Activated T-helper 1 cell treated with anti-CD3 and anti-CD28 coated beads, Interleukin-12 subunit alpha, Interleukin-12 subunit beta, Interleukin-2, Interleukin-4 antibody, amounts not matched to agents 30 ng/mL and 10 ng/mL and 1 ng/mL, durations not matched to agents 14 hours and 24 hours and 36 hours (primary cell): ENCODE measurements around the gene KIF25. TPM values are rescaled to one million over a fixed set of nuclear protein-coding genes. Genes with fewer than 3 reads are reported as not detected.

Source experiments
- DNase-seq: peaks from one replicate; pipeline ENCODE4 v3.0.0; 2021; ENCODE audit warnings: low spot score
- H3K27ac Mint-ChIP-seq: one replicate; pipeline ENCODE4 v1.8.0; 2021; ENCODE audit warnings: mild to moderate bottlenecking, mixed read lengths
- H3K27me3 Mint-ChIP-seq: one replicate; pipeline ENCODE4 v1.8.0; 2022; ENCODE audit warnings: mild to moderate bottlenecking, moderate library complexity, mixed read lengths; ENCODE audit not compliant: insufficient read depth
- H3K36me3 Mint-ChIP-seq: one replicate; pipeline ENCODE4 v1.8.0; 2021; ENCODE audit warnings: low read depth, mixed read lengths
- H3K4me1 Mint-ChIP-seq: one replicate; pipeline ENCODE4 v1.8.0; 2021; ENCODE audit warnings: low read depth, mixed read lengths
- H3K4me3 Mint-ChIP-seq: one replicate; pipeline ENCODE4 v1.8.0; 2021; ENCODE audit warnings: mild to moderate bottlenecking, moderate library complexity, mixed read lengths
- H3K9me3 Mint-ChIP-seq: one replicate; pipeline ENCODE4 v1.8.0; 2021; ENCODE audit warnings: mixed read lengths
- intact Hi-C: fragments of 100-400 bp; cut with micrococcal nuclease; formaldehyde crosslinking; loops from one replicate; pipeline ENCODE4 v1.15.1; 2024
- total RNA-seq: library from RNA; stranded (reverse); gene quantifications from 2 replicates; pipeline ENCODE4 v1.2.3, GENCODE V29; 2022

The KIF25 gene
- total RNA-seq, 1 donor from 2014 or later, result not detected

DNA sequence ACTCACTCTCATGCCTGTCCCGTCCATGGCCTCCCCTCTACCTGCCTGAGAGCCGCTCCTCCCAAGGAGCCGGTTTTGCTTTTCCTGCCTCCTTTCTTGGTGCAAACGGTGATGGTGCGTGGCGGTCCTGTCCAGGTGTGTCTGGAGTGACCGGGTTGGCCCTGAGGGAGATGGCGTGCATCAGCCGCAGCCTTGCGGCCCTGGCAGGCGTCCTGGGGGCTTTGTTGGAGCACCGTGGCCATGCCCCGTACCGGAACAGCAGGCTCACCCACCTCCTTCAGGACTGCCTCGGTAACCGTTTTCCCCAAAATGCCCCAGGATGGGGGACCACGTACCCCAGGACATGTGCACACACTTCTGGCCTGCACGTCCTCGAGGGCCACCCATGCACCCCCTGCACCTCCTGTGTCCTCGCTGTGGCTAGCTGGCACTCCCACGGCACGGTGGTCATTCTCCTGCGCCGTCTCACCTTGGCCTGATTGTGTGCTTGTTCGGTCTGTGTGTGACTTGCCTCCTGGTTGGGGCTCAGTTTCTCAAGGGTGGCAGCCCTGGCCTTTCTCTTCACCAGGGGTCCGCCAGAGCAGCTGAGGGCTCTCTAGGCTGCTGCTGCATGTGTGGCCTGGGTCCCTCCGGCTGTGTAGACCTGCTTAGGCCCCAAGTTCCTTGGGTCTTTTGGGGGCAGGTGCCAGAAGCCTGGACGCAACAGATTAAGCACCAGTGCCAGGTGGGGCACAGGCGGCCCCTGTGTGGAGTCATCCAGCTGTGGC lies 45.1 kb downstream of the KIF25 start:
- intact Hi-C loops, result no loop called here
- no peaks in the 10 kb centered on the region for H3K27me3 Mint-ChIP-seq
- H3K9me3 Mint-ChIP-seq, result peaks cover 15% of the 10 kb centered on the region
- H3K4me3 Mint-ChIP-seq, result no peak overlapping the region
- no peaks in the 10 kb centered on the region for H3K4me1 Mint-ChIP-seq
- no peak for DNase-seq
- H3K27ac Mint-ChIP-seq, result no peak overlapping the region
- H3K36me3 Mint-ChIP-seq, result no peaks in the 10 kb centered on the region

DNA sequence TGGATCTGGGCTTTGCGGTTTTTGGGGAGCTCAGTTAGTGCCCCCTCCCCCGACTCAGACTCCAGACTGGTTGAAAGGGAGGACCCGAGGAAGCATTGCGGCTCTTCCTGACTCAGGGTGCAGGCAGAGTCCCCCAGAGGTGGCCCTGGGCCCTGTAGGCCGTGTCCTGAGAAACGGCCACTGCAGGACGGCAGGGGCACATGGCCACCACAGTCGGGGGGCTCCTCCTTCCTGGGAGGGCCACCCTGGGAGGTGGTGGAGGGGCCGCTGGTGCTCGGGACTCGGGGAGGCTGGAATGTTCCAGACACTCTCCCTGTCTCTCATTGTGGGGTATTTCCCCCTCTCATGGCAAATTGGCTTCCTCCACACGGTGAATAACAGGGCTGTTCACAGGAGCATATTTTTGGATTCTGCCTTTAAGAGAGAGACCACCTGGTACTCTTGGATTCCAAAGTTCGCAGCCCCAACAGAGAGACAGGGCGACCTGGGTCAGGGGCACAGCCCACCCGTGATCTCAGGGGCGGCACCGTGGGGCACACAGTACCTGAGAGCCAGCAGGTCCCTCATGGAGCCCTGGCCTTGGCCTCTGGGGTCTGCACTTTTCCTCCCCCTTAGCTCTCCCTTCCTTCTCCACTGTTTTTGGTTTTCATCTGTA lies 45.8 kb downstream of the KIF25 start:
- H3K27ac Mint-ChIP-seq, result no peak overlapping the region
- H3K36me3 Mint-ChIP-seq, result no peaks in the 10 kb centered on the region
- no peak overlapping the region for H3K4me3 Mint-ChIP-seq
- DNase-seq, result no peak
- H3K27me3 Mint-ChIP-seq, result no peaks in the 10 kb centered on the region
- H3K9me3 Mint-ChIP-seq, result peaks cover 14% of the 10 kb centered on the region
- intact Hi-C loops, result no loop called here
- no peaks in the 10 kb centered on the region for H3K4me1 Mint-ChIP-seq

DNA sequence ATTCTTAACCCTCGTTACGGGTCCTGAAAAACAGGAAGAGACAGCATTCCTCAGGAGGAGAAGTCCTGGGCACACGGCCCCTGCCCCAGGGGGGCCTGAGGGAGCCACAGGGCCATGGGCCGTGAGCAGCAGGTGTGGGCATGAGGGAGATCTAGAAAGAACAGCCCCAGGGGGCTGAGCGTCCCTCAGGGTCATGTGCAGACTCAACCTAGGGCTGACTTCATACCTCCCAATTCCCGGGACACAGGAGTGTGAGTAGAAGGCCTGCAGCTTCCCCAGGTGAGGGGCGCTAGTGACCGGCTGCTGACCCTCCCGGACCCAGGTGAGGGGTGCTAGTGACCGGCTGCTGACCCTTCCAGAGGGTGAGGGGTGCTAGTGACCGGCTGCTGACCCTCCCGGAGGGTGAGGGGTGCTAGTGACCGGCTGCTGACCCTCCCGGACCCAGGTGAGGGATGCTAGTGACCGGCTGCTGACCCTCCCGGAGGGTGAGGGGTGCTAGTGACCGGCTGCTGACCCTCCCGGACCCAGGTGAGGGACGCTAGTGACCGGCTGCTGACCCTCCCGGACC lies 46.5 kb downstream of the KIF25 start:
- H3K36me3 Mint-ChIP-seq, result no peaks in the 10 kb centered on the region
- DNase-seq, result no peak
- intact Hi-C loops, result no loop called here
- H3K4me3 Mint-ChIP-seq, result no peak overlapping the region
- peaks cover 9% of the 10 kb centered on the region for H3K9me3 Mint-ChIP-seq
- H3K4me1 Mint-ChIP-seq, result no peaks in the 10 kb centered on the region
- H3K27ac Mint-ChIP-seq, result no peak overlapping the region
- no peaks in the 10 kb centered on the region for H3K27me3 Mint-ChIP-seq

DNA sequence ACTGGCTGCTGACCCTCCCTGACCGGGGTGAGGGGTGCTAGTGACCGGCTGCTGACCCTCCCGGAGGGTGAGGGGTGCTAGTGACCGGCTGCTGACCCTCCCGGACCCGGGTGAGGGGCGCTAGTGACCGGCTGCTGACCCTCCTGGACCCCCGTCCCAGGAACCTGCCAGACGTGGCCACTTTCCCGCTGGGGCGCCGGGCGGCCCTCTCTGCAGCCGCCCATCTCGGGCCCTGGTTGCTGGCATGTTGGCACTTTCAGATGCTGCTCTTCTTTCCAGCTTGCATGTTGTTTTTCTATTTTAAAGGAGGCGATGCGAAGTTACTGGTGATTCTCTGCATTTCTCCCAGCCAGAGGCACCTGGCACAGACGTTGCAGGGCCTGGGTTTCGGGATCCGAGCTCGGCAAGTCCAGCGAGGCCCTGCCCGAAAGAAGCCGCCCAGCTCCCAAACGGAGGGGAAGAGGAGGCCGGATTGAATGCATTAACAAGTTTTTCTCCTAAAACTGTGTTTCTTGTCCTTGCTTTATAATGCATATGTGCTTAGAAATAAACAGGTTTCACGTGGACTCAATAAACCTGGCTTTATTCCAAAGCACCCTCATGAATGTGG lies 47.2 kb downstream of the KIF25 start:
- Mint-ChIP-seq H3K36me3 (no peaks in the 10 kb centered on the region), H3K9me3 (peaks cover 4% of the 10 kb centered on the region), H3K27ac (no peak overlapping the region), H3K4me3 (no peak overlapping the region), H3K27me3 (no peaks in the 10 kb centered on the region), H3K4me1 (no peaks in the 10 kb centered on the region)
- intact Hi-C loops, result no loop called here
- DNase-seq, result no peak

DNA sequence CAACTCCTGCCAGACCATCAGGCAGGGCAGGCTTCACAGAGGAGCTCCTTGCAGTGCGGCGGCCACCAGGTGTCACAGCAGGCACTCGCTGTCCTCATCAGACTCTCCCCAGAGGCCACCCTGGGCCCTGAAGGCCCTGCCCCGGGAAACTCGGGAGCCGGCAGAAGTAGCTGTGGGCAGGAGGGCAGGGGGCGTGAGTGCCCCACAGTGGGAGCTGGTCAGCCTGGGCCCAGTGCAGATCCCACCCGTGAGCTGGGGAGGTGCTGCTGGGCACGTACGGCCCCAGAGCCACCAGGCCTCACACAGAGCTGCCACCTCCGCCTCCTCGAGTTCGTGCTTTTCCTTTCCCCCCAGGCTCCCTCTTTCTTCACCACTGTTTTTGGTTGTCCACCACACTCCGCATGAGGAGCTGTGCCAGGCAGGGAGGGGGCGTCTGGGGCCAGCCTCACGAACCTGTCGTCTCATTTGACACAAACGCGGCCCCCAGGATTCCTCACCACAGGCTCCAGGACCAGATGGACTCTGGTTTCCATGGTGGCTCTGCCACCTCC lies 47.7 kb downstream of the KIF25 start:
- intact Hi-C loops, result no loop called here
- no peaks in the 10 kb centered on the region for H3K4me1 Mint-ChIP-seq
- no peak overlapping the region for H3K4me3 Mint-ChIP-seq
- no peaks in the 10 kb centered on the region for H3K9me3 Mint-ChIP-seq
- H3K36me3 Mint-ChIP-seq, result no peaks in the 10 kb centered on the region
- H3K27me3 Mint-ChIP-seq, result no peaks in the 10 kb centered on the region
- H3K27ac Mint-ChIP-seq, result no peak overlapping the region
- no peak for DNase-seq

DNA sequence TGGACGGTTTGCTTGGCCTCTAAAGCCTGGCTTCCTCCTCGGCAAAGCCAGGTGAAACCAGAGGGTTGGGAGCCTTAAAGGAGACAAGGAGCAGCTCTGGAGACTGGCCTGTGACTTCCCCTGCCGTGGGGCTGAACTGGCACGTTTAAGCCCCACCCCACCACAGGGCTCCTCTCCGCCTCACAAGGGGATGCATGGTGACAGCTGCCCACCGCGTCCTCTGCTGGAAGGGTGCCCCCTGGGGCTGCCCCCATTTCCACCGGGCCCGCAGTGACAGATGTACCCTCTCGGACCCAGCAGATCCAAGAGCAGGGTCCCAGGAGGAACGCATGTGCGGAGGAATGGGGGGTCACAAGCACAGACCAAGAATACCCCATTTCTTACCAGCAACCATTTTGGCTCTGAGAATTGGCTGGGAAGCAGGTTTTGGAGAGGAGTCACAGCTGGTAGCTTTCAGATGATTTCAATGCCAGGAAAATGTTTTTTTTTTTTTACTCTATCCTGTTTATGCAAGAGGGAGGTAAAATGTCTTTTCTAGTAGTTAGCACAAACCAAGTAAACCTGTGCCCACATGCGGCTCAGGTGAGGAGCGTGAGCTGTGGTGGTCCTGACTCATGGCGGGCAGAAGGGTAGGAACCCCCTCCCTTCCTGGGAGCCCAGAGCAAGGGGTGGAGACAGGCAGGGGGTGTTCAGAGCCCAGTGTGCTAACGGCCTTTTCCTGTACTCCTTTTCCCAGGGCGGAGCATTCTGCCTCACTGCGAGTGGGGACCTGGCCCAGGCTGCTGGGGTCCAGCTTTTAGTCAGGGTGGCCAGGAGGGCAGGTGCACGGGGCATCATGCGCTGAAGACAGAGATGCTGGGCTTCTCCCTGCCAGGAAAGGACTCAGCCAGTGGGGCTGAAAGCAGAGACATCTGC lies 48.5 kb downstream of the KIF25 start:
- Mint-ChIP-seq H3K9me3 (no peaks in the 10 kb centered on the region), H3K27ac (no peak overlapping the region), H3K4me1 (no peaks in the 10 kb centered on the region), H3K4me3 (no peak overlapping the region), H3K27me3 (no peaks in the 10 kb centered on the region), H3K36me3 (no peaks in the 10 kb centered on the region)
- no peak for DNase-seq
- intact Hi-C loops, result no loop called here

DNA sequence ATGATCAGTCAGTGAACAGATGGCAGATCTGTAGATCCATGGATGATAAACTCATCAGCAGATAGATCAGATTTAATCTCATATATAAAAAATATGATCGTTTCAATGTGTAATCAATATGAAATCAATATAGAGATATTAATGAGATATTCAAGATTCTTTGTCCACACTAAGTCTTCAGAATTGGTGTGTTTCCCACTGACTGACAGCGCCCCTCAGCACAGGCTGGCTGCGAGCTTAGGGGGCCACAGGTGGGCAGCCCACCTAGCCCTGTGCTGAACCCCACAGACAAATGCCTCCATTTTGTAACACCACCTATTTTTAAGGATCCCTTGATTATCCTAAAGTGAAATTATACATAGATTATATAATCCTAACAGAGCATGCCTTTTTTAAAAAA lies 49.2 kb downstream of the KIF25 start:
- H3K4me1 Mint-ChIP-seq, result no peaks in the 10 kb centered on the region
- no peaks in the 10 kb centered on the region for H3K9me3 Mint-ChIP-seq
- no peak overlapping the region for H3K27ac Mint-ChIP-seq
- intact Hi-C loops, result no loop called here
- no peaks in the 10 kb centered on the region for H3K27me3 Mint-ChIP-seq
- H3K36me3 Mint-ChIP-seq, result no peaks in the 10 kb centered on the region
- DNase-seq, result no peak
- no peak overlapping the region for H3K4me3 Mint-ChIP-seq

DNA sequence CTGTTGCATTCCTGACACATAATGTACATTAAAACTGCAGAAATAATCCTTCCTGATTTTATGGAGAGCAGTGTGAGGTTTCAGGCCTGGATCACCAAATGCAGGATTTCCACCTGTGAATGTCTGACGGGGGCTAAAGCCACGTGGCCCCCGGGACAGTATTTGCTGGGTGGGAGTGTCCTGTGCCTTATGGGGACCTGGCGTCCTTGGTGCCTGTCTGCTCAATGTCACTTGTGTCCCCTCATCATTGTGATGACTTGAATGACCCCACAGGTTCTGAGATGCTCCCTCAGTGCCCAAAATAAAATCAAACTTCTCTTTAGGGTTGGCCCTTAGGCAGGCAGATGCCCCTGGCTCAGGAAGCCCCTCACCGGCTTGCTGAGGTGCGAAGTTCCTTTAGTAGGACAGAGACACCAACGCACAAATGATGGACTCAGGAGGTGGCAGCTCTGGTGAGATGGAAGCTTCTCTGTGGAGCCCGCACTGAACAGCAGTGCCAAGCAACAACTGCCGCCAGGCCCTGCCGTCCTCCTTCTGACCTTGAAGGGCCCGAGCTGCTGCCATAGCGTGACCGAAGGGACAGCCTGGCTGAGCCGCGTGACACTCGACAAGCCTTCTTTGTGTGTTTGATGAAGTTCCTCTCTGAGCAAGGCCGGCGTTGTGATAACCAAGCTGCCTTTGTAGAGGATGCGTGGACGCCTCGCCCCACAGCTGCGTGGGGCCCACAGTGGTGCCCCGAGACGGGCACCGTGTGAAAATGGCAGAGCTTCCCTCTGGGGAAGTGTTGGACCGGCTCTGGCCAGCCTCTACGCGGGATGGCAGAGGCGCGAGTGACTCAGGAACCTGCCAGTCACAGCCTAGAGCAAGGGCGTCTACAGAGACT lies 50.6 kb downstream of the KIF25 start:
- Mint-ChIP-seq H3K9me3 (no peaks in the 10 kb centered on the region), H3K27ac (no peak overlapping the region), H3K4me1 (no peaks in the 10 kb centered on the region), H3K36me3 (no peaks in the 10 kb centered on the region), H3K4me3 (no peak overlapping the region), H3K27me3 (no peaks in the 10 kb centered on the region)
- intact Hi-C loops, result no loop called here
- DNase-seq, result no peak

DNA sequence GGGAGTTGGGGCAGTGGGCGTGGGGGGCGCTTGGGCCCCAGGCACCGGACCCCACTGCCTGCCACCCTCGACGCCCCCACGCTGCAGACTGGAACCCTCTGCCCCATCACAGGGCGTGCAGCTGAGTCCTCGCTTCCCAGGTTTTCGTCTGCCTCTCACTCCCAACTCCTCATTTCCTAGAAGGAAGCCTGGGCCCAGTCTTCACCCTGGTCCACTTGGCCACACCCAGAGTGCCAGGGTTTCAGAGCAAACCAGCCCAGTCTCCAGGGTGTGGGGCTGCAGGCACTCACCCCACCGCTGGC lies 51.2 kb downstream of the KIF25 start:
- H3K4me1 Mint-ChIP-seq, result no peaks in the 10 kb centered on the region
- H3K36me3 Mint-ChIP-seq, result no peaks in the 10 kb centered on the region
- H3K4me3 Mint-ChIP-seq, result no peak overlapping the region
- no peak for DNase-seq
- H3K27me3 Mint-ChIP-seq, result no peaks in the 10 kb centered on the region
- H3K27ac Mint-ChIP-seq, result no peak overlapping the region
- H3K9me3 Mint-ChIP-seq, result no peaks in the 10 kb centered on the region
- intact Hi-C loops, result no loop called here

DNA sequence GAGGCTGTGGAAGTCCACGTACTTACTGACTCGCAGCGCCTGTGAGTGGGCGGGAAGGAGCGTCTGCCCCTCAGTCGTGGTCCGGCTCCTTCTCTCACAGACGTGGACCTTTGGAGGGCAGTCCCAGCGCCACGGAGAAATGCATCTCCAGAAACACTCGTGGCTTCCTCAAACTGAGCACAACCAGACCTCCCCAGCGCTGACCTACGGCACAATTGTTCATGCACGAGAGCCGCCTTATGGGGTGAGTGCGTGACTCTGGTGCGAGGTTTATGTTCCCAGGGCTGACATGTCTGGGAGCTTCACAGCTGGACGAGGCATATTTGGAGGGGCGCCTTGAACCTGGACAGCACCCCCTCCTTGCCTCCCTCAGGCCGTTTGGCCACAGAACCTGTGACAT lies 51.8 kb downstream of the KIF25 start:
- intact Hi-C loops, result no loop called here
- H3K27ac Mint-ChIP-seq, result no peak overlapping the region
- H3K9me3 Mint-ChIP-seq, result no peaks in the 10 kb centered on the region
- H3K27me3 Mint-ChIP-seq, result no peaks in the 10 kb centered on the region
- no peak overlapping the region for H3K4me3 Mint-ChIP-seq
- H3K36me3 Mint-ChIP-seq, result no peaks in the 10 kb centered on the region
- H3K4me1 Mint-ChIP-seq, result no peaks in the 10 kb centered on the region
- no peak for DNase-seq

DNA sequence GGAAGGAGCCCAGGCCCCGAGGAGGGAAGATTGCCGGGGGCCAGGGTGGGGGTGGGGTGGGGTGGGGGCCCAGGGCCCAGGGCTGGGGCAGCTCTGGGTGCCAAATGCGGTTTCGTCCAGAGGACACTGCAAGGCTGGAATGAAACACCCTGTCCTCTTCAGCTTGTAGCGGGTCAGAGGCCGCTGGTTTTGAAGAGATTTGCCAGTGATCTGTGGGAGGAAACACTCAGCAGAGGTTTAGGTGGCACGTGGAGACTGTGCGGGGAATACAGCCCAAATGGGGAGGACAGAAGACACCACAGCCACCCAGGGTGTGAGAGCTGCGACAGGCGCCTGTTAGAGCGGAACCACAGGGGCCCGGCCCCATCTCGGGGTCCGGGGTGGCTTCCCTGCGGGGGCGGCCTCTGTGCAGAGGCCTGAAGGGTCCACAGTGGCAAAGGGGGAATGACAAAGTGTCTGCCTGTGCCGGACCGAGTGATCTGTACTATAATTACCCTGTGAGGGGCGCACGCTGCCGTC lies 52.3 kb downstream of the KIF25 start:
- intact Hi-C loops, result no loop called here
- no peak overlapping the region for H3K27ac Mint-ChIP-seq
- no peak for DNase-seq
- no peaks in the 10 kb centered on the region for H3K36me3 Mint-ChIP-seq
- no peaks in the 10 kb centered on the region for H3K27me3 Mint-ChIP-seq
- H3K4me3 Mint-ChIP-seq, result no peak overlapping the region
- no peaks in the 10 kb centered on the region for H3K9me3 Mint-ChIP-seq
- no peaks in the 10 kb centered on the region for H3K4me1 Mint-ChIP-seq
